Peyer's patch (tissue), 4 donors: ENCODE measurements around the gene NKX6-2. TPM values are rescaled to one million over a fixed set of nuclear protein-coding genes. Genes with fewer than 3 reads are reported as not detected.

Experiments used
- DNase-seq, 3 donors: peaks; one replicate each; pipeline ENCODE4 v3.0.0-alpha.2; 2017 to 2019
- H3K27ac ChIP-seq, 4 donors: fragments of 200-600 bp; sonication (generic); one replicate each; pipeline ENCODE4 v1.5.1; 2016 to 2019
- H3K27me3 ChIP-seq, 2 donors: fragments of 200-600 bp; sonication (generic); one replicate each; pipeline ENCODE4 v1.5.1; 2019
- H3K36me3 ChIP-seq, 3 donors: fragments of 200-600 bp; sonication (generic); one replicate each; pipeline ENCODE4 v1.5.1; 2016 to 2019
- H3K4me1 ChIP-seq, 4 donors: fragments of 200-600 bp; sonication (generic); one replicate each; pipeline ENCODE4 v1.5.1; 2016 to 2019
- H3K4me3 ChIP-seq, 4 donors: fragments of 200-600 bp; sonication (generic); 1 replicate in 3 of 4; 2 replicates in 1 of 4; pipeline ENCODE4 v1.5.1; 2016 to 2019; ENCODE audit warnings: mild to moderate bottlenecking in 1 of 4
- H3K9me3 ChIP-seq, 4 donors: fragments of 200-600 bp; sonication (generic); one replicate each; pipeline ENCODE4 v1.5.1; 2016 to 2019; ENCODE audit warnings: mild to moderate bottlenecking in 1 of 4
- CTCF ChIP-seq, 6 experiments: fragments of 450-650 bp in 4 of 6; fragments of 200-600 bp in 2 of 6; sonication (generic) in 1 of 6; IDR thresholded peaks; one replicate each; pipeline ENCODE4 v1.5.1; 2017 to 2019; ENCODE audit warnings: antibody characterized with exemption in 6 of 6, mild to moderate bottlenecking in 3 of 6, moderate library complexity in 1 of 6
- POLR2A ChIP-seq, 2 donors: fragments of 450-650 bp; IDR thresholded peaks; one replicate each; pipeline ENCODE4 v1.5.1; 2017; ENCODE audit warnings: antibody characterized with exemption in 2 of 2, mild to moderate bottlenecking in 2 of 2, moderate library complexity in 2 of 2
- total RNA-seq, 4 donors: library from RNA; depleted of rRNA; stranded (reverse); fragments of >200 nt; gene quantifications; one replicate each; pipeline ENCODE4 v1.1.0, GENCODE V29; 2016

Gene NKX6-2
- total RNA-seq, result not detected

- H3K4me3 ChIP-seq, result peak within 1 kb of the TSS in 2 of 4 donors; percentile 15 to 20
- H3K4me1 ChIP-seq, result peaks cover 0 to 38% (median 4%) of the 10 kb centered on the region in 4 donors
- DNase-seq, result no peak
- H3K27ac ChIP-seq, result no peak within 1 kb of the TSS
- TF ChIP-seq CTCF (IDR thresholded peaks at IDR 0.05) (no peak), POLR2A (IDR thresholded peaks at IDR 0.05) (no peak)
- peaks cover 0 to 23% (median 0%) of the 10 kb centered on the region in 3 donors for H3K36me3 ChIP-seq
- H3K9me3 ChIP-seq, result no peaks in the 10 kb centered on the region
- peaks cover 0 to 52% of the 10 kb centered on the region in 2 donors for H3K27me3 ChIP-seq
Observed at GRCh38 chr10:132785723-132786475, at the start of gene NKX6-2. TSS of gene NKX6-2 (minus strand) at chr10:132786147. CDS start at chr10:132785948, 199 bp downstream.

- peak in 1 of 3 donors; percentile 35 for DNase-seq
Observed at GRCh38 chr10:132834891-132835847, 49.2 kb upstream of the NKX6-2 start.

GRCh38 chr10:132834311-132834761, 48.4 kb upstream of the NKX6-2 start:
- Histone ChIP-seq H3K27me3 (no peaks in the 10 kb centered on the region), H3K9me3 (no peaks in the 10 kb centered on the region), H3K4me3 (no peak overlapping the region), H3K27ac (no peak overlapping the region), H3K36me3 (no peaks in the 10 kb centered on the region), H3K4me1 (peaks cover 0 to 4% (median 0%) of the 10 kb centered on the region in 4 donors)
- DNase-seq, result peak in 2 of 3 donors; percentile 26 to 35
- TF ChIP-seq POLR2A (IDR thresholded peaks at IDR 0.05), result no peak

More at GRCh38 chr10:132834891-132835847, 49.2 kb upstream of the NKX6-2 start:
- H3K4me1 ChIP-seq, result peaks cover 0 to 4% (median 0%) of the 10 kb centered on the region in 4 donors
- H3K9me3 ChIP-seq, result no peaks in the 10 kb centered on the region
- H3K36me3 ChIP-seq, result no peaks in the 10 kb centered on the region
- no peak overlapping the region for H3K27ac ChIP-seq
- TF ChIP-seq CTCF (IDR thresholded peaks at IDR 0.05) (no peak), POLR2A (IDR thresholded peaks at IDR 0.05) (no peak)
- no peaks in the 10 kb centered on the region for H3K27me3 ChIP-seq
- no peak overlapping the region for H3K4me3 ChIP-seq

GRCh38 chr10:132833421-132834111, 47.6 kb upstream of the NKX6-2 start:
- H3K36me3 ChIP-seq, result no peaks in the 10 kb centered on the region
- no peak overlapping the region for H3K4me3 ChIP-seq
- peaks cover 0 to 4% (median 0%) of the 10 kb centered on the region in 4 donors for H3K4me1 ChIP-seq
- no peak overlapping the region for H3K27ac ChIP-seq
- H3K9me3 ChIP-seq, result no peaks in the 10 kb centered on the region
- H3K27me3 ChIP-seq, result no peaks in the 10 kb centered on the region
- no peak for TF ChIP-seq POLR2A (IDR thresholded peaks at IDR 0.05)
- TF ChIP-seq CTCF (IDR thresholded peaks at IDR 0.05), result no peak
- DNase-seq, result peak in 1 of 3 donors; percentile 36

GRCh38 chr10:132832186-132832969, 46.4 kb upstream of the NKX6-2 start:
- TF ChIP-seq POLR2A (IDR thresholded peaks at IDR 0.05) (no peak), CTCF (IDR thresholded peaks at IDR 0.05) (no peak)
- DNase-seq, result no peak
- H3K36me3 ChIP-seq, result no peaks in the 10 kb centered on the region

More at GRCh38 chr10:132832186-132832969, 46.4 kb upstream of the NKX6-2 start:
- Histone ChIP-seq H3K4me1 (peaks cover 0 to 4% (median 0%) of the 10 kb centered on the region in 4 donors), H3K4me3 (no peak overlapping the region), H3K9me3 (no peaks in the 10 kb centered on the region), H3K27me3 (no peaks in the 10 kb centered on the region), H3K27ac (no peak overlapping the region)
